ENCODE measurements around the gene MAP6D1.
"Not testable (repeated sequence)": the region's sequence is repeated elsewhere in the genome, so short reads cannot be mapped to it uniquely, and the experiment has no call there.

MAP6D1 gene

DNA sequence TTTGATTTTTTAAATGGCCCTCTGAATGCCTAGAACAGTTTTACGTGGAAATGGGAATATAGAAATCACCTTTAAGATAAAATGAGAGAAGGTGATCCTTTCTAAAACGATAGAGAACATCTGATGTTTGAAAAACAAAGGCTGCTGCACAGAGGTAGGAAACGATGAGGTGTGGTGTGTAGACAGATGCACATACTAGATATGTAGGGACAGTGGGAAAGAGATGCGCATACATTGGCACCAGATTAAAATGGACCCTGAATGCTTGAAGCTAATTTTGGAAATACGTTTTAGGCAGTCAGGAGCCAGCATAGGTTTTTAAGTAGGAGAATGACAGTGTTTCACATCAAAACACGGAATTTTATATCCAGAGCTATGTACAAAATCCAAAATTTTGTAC lies 29.0 kb downstream of the MAP6D1 start:
- DNase-seq = no peak

GRCh38 chr3:183794452-183794851 lies 30.9 kb downstream of the MAP6D1 start:
- DNase-seq = no peak

GRCh38 chr3:183792976-183793375 lies 32.4 kb downstream of the MAP6D1 start:
- no peak for DNase-seq

DNA sequence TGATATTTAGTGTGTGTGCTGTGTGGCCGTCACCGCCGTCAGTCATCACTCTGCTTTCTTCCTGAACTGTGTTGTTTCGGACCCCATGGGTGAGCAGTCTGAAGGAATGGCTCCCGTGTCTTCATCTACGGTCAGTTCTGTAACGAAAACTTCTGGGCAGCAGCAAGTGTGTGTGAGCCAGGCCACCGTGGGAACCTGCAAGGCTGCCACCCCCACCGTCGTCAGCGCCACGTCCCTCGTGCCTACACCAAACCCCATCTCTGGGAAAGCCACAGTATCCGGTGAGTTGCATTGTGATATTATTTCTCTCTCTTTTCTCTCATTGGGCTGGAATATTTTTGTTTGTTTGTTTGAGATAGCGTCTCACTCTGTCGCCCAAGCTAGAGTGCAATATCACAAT lies 34.7 kb downstream of the MAP6D1 start:
- no peak for DNase-seq

DNA sequence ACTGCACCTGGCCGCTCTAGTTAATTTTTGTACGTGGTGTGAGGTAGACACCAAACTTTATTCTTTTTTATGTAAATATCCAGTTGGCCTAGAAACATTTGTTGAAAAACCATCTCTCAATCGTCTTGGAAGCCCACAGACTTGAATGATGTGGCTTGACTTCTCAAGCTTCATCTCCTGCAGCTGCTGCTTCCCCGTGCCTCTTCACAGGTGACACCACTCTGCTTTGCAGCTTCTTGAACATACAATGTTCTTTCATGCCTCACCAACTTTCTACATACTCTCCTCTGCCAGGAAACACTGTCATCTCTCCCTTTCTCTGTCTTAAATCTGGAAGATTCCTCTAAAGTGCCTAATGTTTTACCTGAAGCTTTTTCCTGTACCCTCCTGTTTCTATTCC lies 35.6 kb downstream of the MAP6D1 start:
- no peak for DNase-seq

DNA sequence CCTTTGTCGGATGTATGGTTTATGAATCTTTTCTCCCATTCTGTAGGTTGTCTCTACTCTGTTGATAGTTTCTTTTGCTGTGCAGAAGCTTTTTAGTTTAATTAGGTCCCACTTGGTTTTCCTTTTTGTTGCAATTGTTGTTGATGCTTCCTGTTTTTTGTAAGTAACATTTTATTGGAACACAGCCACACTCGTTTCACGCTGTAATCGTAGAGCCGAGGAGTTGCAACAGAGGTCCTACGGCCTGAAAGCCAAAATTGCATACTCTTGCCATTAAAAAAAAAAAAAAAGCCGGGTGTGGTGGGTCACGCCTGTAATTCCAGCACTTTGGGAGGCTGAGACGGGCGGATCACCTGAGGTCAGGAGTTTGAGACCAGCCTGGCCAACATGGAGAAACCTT lies 40.9 kb downstream of the MAP6D1 start:
- DNase-seq = not testable (repeated sequence)

DNA sequence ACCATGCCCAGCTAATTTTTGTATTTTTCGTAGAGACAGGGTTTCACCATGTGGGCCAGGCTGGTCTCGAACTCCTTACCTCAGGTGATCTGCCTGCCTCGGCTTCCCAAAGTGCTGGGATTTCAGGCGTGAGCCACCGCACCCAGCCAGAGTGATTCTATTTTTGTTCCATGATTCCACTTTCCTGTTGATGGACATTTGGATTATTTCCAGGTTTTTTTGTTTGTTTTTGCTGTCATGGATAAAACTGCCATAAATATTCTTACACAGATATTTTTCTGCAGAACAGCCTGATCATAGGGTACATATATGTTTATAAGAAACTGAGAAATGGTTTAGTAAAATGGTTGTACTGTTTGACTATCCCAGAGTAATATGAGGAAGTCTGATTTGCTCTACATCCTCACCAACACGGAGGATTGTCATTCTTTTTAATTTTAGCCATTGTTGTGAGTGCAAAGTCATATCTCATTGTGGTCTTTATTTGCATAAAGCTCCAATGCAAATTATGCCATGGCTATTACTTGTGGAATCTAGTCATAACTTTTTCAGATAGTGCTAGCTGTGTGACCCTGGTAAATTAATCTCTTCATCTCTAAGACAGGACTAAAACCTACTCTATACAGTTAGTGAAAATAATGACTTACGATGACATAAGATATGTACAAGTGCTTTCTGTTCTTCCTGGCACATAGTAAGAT lies 42.7 kb downstream of the MAP6D1 start:
- no peak for DNase-seq

GRCh38 chr3:183781246-183781645 lies 44.1 kb downstream of the MAP6D1 start:
- no peak for DNase-seq

DNA sequence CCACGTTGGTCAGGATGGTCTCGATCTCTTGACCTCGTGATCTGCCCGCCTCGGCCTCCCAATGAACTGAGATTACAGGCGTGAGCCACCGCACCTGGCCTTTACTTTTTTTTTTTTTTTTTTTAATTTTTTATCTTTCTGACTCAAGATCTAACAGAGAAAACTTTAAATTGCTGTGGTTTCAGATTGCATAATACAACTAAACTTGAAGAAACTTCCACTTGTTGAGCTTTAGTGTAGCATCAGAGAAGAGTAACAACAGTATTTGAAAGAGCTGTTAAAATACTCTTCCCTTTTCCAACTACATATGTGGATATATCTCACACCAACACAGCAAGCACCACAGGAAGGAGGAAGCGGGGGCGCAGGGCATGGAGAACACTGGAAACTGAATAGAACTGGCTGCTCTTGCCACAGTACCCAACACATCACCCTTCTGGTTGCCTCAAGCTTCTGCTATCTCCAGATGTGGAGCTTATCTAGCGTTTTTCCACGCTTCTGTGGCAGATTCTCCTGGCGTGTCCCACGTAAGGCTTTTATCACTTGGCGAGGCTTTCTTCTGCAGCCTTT lies 45.4 kb downstream of the MAP6D1 start:
- no peak for DNase-seq

DNA sequence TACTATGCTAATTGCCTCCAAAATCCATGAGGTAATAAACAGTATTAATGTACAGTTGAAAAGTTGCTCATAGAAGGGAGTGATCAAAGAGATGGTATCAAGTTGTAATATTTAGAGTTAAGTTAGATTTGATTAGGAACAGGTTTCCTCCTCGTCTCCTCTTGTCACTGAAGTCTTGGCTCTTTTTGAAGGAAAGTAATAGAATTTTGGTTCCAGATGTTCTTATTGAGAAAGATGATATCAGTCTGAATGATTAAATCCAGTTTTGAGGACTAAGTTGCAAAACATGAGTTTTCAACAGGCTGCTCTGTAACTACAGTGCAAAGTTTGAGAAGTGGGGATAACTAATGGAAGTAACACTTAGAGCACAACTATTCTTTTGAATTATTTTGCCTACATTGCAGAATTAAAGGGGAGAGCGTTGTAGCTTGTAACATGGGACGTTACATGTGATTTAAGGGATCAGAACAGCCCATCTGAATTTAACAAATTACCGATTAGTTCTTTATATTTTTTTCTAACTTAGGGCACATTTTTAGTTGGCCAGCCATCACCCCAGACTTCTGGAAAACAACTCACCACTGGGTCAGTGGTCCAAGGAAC lies 48.3 kb downstream of the MAP6D1 start:
- no peak for DNase-seq

DNA sequence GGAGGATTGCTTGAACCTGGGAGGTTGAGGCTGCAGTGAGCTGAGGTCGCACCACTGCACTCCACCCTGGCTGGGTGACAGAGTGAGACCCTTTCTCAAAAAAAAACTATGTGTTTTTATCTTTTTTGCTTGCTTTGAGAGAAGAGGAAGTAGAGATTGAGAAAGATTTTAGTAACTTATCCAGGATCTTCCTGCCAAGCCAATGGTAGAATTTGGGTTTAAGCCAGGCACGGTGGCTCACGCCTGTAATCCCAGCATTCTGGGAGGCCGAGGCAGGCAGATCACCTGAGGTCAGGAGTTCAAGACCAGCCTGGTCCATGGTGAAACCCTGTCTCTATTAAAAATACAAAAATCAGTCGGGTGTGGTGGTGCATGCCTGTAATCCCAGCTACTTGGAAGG lies 48.9 kb downstream of the MAP6D1 start:
- DNase-seq = not testable (repeated sequence)

DNA sequence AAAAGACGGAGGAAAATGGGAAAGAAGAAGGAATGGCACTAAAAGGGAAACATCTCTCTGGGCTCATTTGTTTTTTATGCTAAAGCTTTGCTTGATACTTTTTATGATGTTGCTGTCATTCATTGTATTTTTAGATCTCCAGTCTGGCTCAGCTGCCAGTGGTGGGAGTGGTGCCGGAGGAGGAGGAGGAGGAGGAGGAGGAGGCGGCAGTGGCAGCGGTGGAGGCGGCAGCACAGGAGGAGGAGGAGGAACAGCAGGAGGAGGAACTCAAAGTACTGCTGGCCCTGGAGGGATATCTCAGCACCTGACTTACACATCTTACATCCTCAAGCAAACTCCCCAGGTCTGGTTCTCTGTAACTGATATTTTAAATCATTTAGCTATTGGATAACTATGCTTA lies 49.6 kb downstream of the MAP6D1 start:
- DNase-seq = no peak

DNA sequence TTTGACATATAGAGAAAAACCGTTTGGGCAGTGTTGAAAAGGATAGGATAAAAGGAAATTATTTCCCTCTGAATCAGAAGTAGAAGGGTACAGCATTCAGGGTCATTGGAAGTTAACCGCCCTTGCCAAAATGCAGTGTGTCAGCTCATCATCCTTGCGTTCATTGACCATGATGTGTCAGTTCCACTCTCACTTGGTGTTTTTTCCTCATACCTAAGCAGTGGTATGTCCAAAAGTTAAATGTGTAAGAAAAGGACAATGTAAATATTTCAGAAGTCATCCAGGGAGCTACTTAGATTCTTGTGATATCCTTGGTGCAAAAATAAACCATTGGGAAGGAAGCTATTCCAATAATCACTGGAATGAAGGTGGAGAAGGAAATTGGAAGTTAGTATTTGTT lies 50.7 kb downstream of the MAP6D1 start:
- DNase-seq = no peak

DNA sequence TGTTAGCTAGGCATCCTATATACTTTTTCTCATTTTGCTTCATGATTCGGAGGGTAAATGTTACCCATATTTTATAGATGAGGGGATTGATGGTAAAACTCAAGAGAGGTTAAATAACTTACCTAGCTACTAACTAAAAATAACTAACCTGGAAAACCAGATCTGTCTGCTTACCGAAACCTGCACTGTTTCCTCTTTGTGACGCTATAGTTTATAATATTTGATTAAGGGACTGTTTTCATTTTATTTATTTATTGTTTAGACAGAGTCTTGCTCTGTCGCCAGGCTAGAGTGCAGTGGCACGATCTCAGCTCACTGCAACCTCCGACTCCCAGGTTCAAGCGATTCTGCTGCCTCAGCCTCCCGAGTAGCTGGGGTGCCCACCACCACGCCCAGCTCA lies 55.9 kb downstream of the MAP6D1 start:
- DNase-seq = no peak

- DNase-seq = no peak
Observed at GRCh38 chr3:183768114-183768513, 57.3 kb downstream of the MAP6D1 start.

DNA sequence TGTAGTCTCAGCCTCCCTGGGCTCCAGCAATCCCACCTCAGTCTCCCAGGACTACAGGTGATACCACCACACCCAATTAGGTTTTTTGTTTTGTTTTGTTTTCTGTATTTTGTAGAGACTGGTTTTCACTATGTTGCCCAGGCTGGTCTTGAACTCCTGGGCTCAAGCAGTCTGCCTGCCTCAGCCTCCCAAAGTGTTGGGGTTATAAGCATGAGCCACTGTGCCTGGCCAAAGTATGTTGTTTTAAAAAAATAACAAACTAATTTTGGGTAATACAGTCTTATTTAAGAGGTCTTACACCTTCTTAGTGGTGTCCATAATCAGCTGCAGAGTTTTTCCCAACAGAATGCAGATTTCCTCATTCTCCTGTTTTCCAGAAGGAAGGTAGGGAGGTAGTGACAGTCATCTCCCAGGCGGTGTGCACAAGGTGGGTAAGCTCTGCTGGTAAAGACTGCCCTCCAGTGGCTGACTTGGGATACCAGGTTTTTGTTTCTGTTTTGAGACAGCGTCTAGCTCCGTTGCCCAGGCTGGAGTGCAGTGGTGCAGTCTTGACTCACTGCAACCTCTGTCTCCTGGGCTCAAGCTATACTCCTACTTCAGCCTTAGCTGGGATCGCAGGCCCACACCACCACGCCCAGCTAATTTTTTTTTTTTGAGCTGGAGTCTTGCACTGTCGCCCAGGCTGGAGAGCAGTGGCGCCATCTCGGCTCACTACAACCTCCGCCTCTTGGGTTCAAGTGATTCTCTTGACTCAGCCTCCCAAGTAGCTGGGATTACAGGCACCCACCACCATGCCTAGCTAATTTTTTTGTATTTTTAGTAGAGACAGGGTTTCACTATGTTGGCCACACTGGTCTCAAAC lies 58.4 kb downstream of the MAP6D1 start:
- peak; percentile 25 for DNase-seq

GRCh38 chr3:183766107-183766506 lies 59.3 kb downstream of the MAP6D1 start:
- no peak for DNase-seq
